GM11168 (cell line): Measurements from ENCODE around the gene ARHGEF10L.
"Not testable (repeated sequence)": the region's sequence is repeated elsewhere in the genome, so short reads cannot be mapped to it uniquely, and the experiment has no call there.

Source experiments
- in situ Hi-C: fragments of 300-500 bp; cut with MboI; formaldehyde crosslinking; loops from one replicate; pipeline ENCODE4 v1.12.0; 2022; ENCODE audit warnings: low sequenced_read_pairs; ENCODE audit not compliant: unreplicated experiment

The ARHGEF10L gene

DNA sequence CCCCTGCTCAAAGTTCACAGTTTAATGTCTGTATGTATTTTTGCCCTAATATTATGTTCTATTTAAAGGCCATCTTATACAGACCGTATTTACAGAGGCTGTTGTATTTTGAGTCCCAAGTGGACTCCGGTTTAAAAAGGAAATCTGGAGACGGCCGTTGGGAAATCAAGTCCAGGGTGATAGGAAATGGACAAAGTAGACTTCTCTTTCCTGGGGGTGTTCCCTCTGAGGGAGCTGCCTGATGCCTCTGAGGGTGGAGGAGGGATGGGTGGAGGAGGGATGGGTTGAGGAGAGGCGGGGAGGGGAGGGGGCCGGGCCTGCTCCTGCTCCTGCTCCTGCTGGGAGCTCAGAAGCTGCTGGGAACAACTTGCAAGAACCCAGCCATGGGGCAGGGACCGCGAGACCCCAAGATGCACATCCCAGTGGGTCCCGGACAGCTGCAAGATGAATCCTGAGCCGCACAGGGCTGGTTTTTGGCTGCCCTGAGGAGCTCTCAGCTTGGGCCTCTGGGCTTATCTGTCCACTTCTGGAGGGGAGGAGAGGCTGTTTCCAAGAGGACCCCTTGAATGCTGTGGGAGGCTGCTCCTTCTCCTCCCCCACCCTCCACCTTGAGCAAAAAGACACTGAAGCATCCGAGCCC, 203.6 kb downstream of the ARHGEF10L start:
- in situ Hi-C loops: no loop called here

DNA sequence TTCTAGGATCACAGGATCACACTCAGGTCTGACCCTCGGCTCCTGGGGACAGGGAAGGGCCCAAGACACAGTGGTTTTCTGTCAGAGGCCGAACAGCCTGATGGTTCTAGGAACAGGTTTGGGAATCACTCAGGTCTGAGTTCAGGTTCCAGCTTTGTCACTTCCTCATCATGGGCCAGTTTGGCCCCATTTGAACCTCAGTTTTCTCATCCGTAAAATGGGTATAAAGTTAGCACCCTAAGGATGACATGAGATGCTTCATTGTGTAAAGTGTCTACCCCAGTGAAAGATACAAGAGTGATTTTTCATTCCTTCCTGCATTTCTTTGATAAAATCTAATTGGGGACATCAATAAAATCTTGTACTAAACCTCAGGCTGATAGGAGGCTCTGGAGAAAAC, 204.4 kb downstream of the ARHGEF10L start:
- in situ Hi-C loops: no loop called here

DNA sequence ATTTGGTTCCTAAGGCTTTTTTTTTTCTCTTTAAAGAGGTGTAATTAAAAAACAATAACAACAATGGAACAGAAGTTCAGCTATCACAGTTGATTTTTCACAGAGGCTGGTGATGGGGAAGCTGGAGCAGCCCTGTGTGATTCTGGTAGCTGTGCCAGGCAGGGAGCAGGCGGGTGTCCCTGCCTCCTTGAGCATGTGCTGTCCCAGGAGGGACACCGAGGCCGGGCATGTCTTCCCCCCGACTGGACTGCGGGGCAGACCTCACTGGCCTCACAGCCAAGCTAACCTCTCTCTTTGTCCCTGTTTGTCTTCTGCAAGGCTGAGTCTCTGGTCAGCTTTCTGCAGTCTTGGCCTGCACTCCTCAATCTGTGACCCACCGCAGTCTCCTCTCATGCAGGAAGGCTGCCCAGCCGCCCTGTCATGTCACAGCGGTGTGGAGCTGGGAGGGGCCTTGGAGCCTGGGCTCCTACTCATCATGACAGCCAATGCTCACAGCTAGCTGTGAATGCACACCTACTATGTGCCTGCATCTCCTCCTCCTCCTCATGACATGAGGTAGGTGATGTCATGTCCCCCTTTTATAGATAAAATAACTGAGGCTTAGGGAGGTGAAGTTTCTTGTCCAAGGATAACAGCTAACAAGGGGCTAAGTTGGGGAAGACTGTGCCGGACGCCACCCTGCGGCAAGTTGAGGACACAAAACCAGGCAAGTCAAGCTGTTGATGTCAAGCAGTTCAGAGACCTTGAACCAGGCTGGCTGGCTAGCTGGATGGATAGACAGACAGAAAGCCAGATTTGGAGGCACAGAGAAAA, 205.4 kb downstream of the ARHGEF10L start:
- in situ Hi-C loops: no loop called here

DNA sequence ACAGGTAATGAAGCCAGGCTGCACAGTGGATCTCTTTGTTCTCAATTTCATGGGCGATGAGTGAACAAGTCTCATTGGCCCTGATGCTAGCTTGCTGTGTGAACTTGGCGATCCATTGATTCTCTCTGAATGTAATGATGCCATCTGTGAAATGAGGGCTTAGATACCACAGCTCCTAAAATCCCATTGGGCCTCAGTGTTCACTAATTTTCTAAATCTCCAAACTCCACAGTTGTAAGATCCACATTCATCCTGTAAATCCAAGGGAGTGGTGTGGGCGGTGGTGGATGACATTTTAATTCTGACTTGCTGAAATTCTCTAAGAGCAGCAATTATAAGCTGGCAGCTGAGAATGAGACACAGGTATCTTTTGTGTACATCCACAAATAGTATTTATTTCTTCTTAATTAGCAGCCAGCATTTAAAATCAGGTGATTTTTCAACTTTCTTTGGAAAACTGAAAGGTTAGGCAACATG, 206.0 kb downstream of the ARHGEF10L start:
- in situ Hi-C loops: no loop called here

DNA sequence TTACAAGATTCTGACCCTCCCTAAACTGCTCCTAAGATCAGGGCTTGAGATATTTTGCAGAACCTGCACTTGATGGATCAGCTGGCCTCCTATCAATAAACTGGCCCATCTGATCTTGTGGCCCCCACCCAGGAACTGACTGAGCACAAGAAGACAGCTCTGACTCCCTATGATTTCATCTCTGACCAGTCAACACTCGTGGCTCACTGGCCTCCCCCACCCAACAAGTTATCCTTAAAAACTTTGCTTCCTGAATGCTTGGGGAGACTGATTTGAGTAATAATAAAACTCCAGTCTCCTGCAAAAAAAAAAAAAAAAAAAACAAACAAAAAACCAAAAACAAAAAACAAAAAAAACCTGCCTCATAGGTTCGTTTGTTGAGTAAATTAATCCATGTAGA, 206.8 kb downstream of the ARHGEF10L start:
- in situ Hi-C loops: not testable (repeated sequence)

DNA sequence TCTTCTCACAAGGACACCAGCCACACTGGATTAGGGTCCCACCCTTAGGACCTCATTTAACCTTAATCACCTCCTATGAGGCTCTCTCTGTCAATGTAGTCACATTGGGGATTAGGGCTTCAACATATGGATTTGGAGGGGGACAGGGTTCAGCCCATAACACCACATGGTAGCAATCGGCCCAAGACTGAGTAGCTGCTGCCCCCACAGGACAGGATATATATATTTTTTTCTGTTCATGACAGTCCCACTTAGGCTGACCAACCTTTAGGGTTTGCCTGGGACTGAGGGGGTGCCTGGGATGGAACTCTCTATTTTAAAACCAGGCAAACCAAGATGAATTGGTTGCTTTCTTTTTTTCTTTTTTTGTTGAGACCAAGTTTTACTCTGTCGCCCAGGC, 207.4 kb downstream of the ARHGEF10L start:
- in situ Hi-C loops: no loop called here
